Common myeloid progenitor, CD34-positive (primary cell): ENCODE data around the gene PRKRIP1.
"Not testable (repeated sequence)": the region's sequence is repeated elsewhere in the genome, so short reads cannot be mapped to it uniquely, and the experiment has no call there.

ENCODE experiments used
- CTCF ChIA-PET: fragments of 350-600 bp; sonication (Branson Sonifier 250); formaldehyde crosslinking; loops from one replicate; lab custom pipeline; 2021; ENCODE audit warnings: antibody characterized with exemption; lab: Charles Lee
- POLR2A ChIA-PET: fragments of 350-600 bp; sonication (Branson Sonifier 250); formaldehyde crosslinking; loops from one replicate; lab custom pipeline; 2021; ENCODE audit warnings: antibody characterized with exemption; lab: Charles Lee
- DNase-seq, 3 donors: peaks; one replicate each; pipeline versions ENCODE4 v3.0.0 to v3.0.0-alpha.2; 2013
- H3K27ac ChIP-seq, 2 experiments: 1 replicate in 1 of 2; 2 replicates in 1 of 2; pipeline ENCODE4 v1.7.0; 2013; ENCODE audit warnings: inconsistent platforms in 2 of 2, low read length in 2 of 2, mild to moderate bottlenecking in 2 of 2, low read depth in 1 of 2, moderate library complexity in 1 of 2; ENCODE audit not compliant: severe bottlenecking in 2 of 2, insufficient read depth in 1 of 2, poor library complexity in 1 of 2
- H3K27me3 ChIP-seq, 5 experiments: replicated peaks in 2 of 5; 1 replicate in 3 of 5; 2 replicates in 2 of 5; pipeline versions ENCODE4 v1.6.1 to v1.7.0; 2013; ENCODE audit warnings: low read length in 4 of 5, mild to moderate bottlenecking in 2 of 5, moderate library complexity in 2 of 5, inconsistent platforms in 1 of 5; ENCODE audit not compliant: insufficient read depth in 5 of 5, control insufficient read depth in 4 of 5
- H3K36me3 ChIP-seq, 4 experiments: 1 replicate in 2 of 4; 2 replicates in 2 of 4; pipeline versions ENCODE4 v1.6.1 to v1.7.0; 2013; ENCODE audit warnings: low read length in 3 of 4, control low read depth in 1 of 4, mild to moderate bottlenecking in 1 of 4; ENCODE audit not compliant: control insufficient read depth in 4 of 4, insufficient read depth in 4 of 4
- H3K4me1 ChIP-seq, 4 experiments: 1 replicate in 3 of 4; 2 replicates in 1 of 4; pipeline versions ENCODE4 v1.6.1 to v1.7.1; 2013; ENCODE audit warnings: low read length in 3 of 4, mild to moderate bottlenecking in 3 of 4, control low read depth in 1 of 4, inconsistent platforms in 1 of 4, moderate library complexity in 1 of 4; ENCODE audit not compliant: control insufficient read depth in 4 of 4, insufficient read depth in 4 of 4; ENCODE audit errors: control extremely low read depth in 1 of 4
- H3K4me3 ChIP-seq, 7 experiments: 1 replicate in 4 of 7; 2 replicates in 3 of 7; pipeline versions ENCODE4 v1.5.1 to v1.7.0; 2013; ENCODE audit warnings: mild to moderate bottlenecking in 7 of 7, low read length in 6 of 7, moderate library complexity in 6 of 7, inconsistent platforms in 2 of 7, low read depth in 2 of 7, control low read depth in 1 of 7; ENCODE audit not compliant: insufficient read depth in 4 of 7, control insufficient read depth in 1 of 7; ENCODE audit errors: extremely low read depth in 1 of 7
- H3K9me3 ChIP-seq, 5 experiments: 1 replicate in 4 of 5; 2 replicates in 1 of 5; pipeline versions ENCODE4 v1.6.1 to v1.7.1; 2013; ENCODE audit warnings: low read length in 4 of 5, mild to moderate bottlenecking in 2 of 5, inconsistent platforms in 1 of 5, low read depth in 1 of 5, moderate library complexity in 1 of 5; ENCODE audit not compliant: control insufficient read depth in 4 of 5, insufficient read depth in 2 of 5; ENCODE audit errors: control extremely low read depth in 1 of 5
- WGBS: methylation state at CpG from one replicate; pipeline ENCODE4 v1.1.5; 2013; ENCODE audit not compliant: insufficient coverage; 5-methylcytosine and 5-hydroxymethylcytosine counted together

The PRKRIP1 gene

GRCh38 chr7:102471791-102472125 lies 75.6 kb downstream of the PRKRIP1 start:
- DNase-seq: no peak
- Histone ChIP-seq H3K27ac (no peak overlapping the region), H3K4me3 (no peak overlapping the region), H3K36me3 (peaks cover 3 to 45% (median 32%) of the 10 kb centered on the region in 4 experiments), H3K9me3 (no peaks in the 10 kb centered on the region), H3K4me1 (no peaks in the 10 kb centered on the region), H3K27me3 (no peaks in the 10 kb centered on the region)
- WGBS: 96% methylated on average over 5 of the region's 6 CpGs
- CTCF ChIA-PET: interaction anchor here (1.2 to 63.4 kb wide), 2 partner anchors 10 to 53 kb away, joined by 3 to 1488 read pairs; partner anchors contain the start of genes ORAI2 and PRKRIP1
- POLR2A ChIA-PET: interaction anchor here (0.6 kb wide), 1 partner anchor 72 kb away, joined by 3 read pairs; no protein-coding TSS in a partner anchor

- Histone ChIP-seq H3K9me3 (no peaks in the 10 kb centered on the region), H3K27ac (no peak overlapping the region), H3K4me1 (no peaks in the 10 kb centered on the region), H3K4me3 (no peak overlapping the region), H3K36me3 (peaks cover 3 to 45% (median 31%) of the 10 kb centered on the region in 4 experiments), H3K27me3 (no peaks in the 10 kb centered on the region)
- 82% methylated on average over 24 of the region's 31 CpGs for WGBS
- ChIA-PET POLR2A (no interaction called here), CTCF (interaction anchor here (63.4 kb wide), 1 partner anchor 54 kb away, joined by 1488 read pairs; the partner anchor contains the start of genes ORAI2 and PRKRIP1)
- no peak for DNase-seq
Observed at GRCh38 chr7:102472126-102473041, 76.2 kb downstream of the PRKRIP1 start.

GRCh38 chr7:102473271-102473991 lies 77.3 kb downstream of the PRKRIP1 start:
- no peak overlapping the region for H3K27ac ChIP-seq
- no peaks in the 10 kb centered on the region for H3K9me3 ChIP-seq
- ChIA-PET CTCF (interaction anchor here (0.5 to 63.4 kb wide), 2 partner anchors 15 to 55 kb away, joined by 3 to 1488 read pairs; partner anchors contain the start of genes ORAI2 and PRKRIP1), POLR2A (no interaction called here)
- no peak overlapping the region for H3K4me3 ChIP-seq
- WGBS: 91% methylated on average over 18 of the region's 23 CpGs
- DNase-seq: no peak
- peaks cover 0 to 38% (median 26%) of the 10 kb centered on the region in 4 experiments for H3K36me3 ChIP-seq
- no peaks in the 10 kb centered on the region for H3K27me3 ChIP-seq
- no peaks in the 10 kb centered on the region for H3K4me1 ChIP-seq

- H3K27me3 ChIP-seq, H3K4me3 ChIP-seq, POLR2A ChIA-PET, H3K9me3 ChIP-seq, DNase-seq, H3K4me1 ChIP-seq, H3K27ac ChIP-seq: not testable (repeated sequence)
- WGBS: no CpG with 5 or more reads among the region's 14 CpGs
- H3K36me3 ChIP-seq: peaks cover 0 to 36% (median 26%) of the 10 kb centered on the region in 4 experiments
- CTCF ChIA-PET: interaction anchor here (63.4 kb wide), 1 partner anchor 55 kb away, joined by 1488 read pairs; the partner anchor contains the start of genes ORAI2 and PRKRIP1
Observed at GRCh38 chr7:102474116-102474515, 78.0 kb downstream of the PRKRIP1 start.

- H3K27me3 ChIP-seq, H3K27ac ChIP-seq, H3K4me3 ChIP-seq, POLR2A ChIA-PET, DNase-seq, CTCF ChIA-PET, H3K4me1 ChIP-seq, H3K9me3 ChIP-seq: not testable (repeated sequence)
- no CpG with 5 or more reads among the region's 19 CpGs for WGBS
- peaks cover 0 to 31% (median 21%) of the 10 kb centered on the region in 4 experiments for H3K36me3 ChIP-seq
Observed at GRCh38 chr7:102474736-102475435, 78.7 kb downstream of the PRKRIP1 start.
